ENCODE measurements around the gene FNDC3B.

Gene FNDC3B

GRCh38 chr3:172391592-172392302 lies 352.4 kb downstream of the FNDC3B start:
- DNase-seq (ENCODE audit: low read depth, low spot score), result peak; percentile 78

- no peak for DNase-seq (ENCODE audit: low read depth, low spot score)
Observed at GRCh38 chr3:172394692-172395091, 355.3 kb downstream of the FNDC3B start.

GRCh38 chr3:172396400-172396799 lies 357.0 kb downstream of the FNDC3B start:
- no peak for DNase-seq (ENCODE audit: low read depth, low spot score)

GRCh38 chr3:172397716-172398405 lies 358.5 kb downstream of the FNDC3B start:
- no peak for DNase-seq (ENCODE audit: low read depth, low spot score)

GRCh38 chr3:172398484-172398883 lies 359.1 kb downstream of the FNDC3B start:
- no peak for DNase-seq (ENCODE audit: low read depth, low spot score)

GRCh38 chr3:172402090-172402489 lies 362.7 kb downstream of the FNDC3B start:
- no peak for DNase-seq (ENCODE audit: low read depth, low spot score)

- no peak for DNase-seq (ENCODE audit: low read depth, low spot score)
Observed at GRCh38 chr3:172402892-172403643, 363.7 kb downstream of the FNDC3B start.

- no peak for DNase-seq (ENCODE audit: low read depth, low spot score)
Observed at GRCh38 chr3:172404237-172404962, 365.0 kb downstream of the FNDC3B start.

GRCh38 chr3:172405914-172406313 lies 366.5 kb downstream of the FNDC3B start:
- DNase-seq (ENCODE audit: low read depth, low spot score), result no peak

GRCh38 chr3:172407872-172408271 lies 368.5 kb downstream of the FNDC3B start:
- DNase-seq (ENCODE audit: low read depth, low spot score), result no peak

- DNase-seq (ENCODE audit: low read depth, low spot score), result no peak
Observed at GRCh38 chr3:172410702-172411477, 371.5 kb downstream of the FNDC3B start.

- DNase-seq (ENCODE audit: low read depth, low spot score), result no peak
Observed at GRCh38 chr3:172411478-172411947, 372.1 kb downstream of the FNDC3B start.

- no peak for DNase-seq (ENCODE audit: low read depth, low spot score)
Observed at GRCh38 chr3:172415323-172415722, 375.9 kb downstream of the FNDC3B start.

- DNase-seq (ENCODE audit: low read depth, low spot score), result no peak
Observed at GRCh38 chr3:172437713-172438112, 398.3 kb downstream of the FNDC3B start.

- DNase-seq (ENCODE audit: low read depth, low spot score), result no peak
Observed at GRCh38 chr3:172438186-172438585, 398.8 kb downstream of the FNDC3B start.

GRCh38 chr3:172441581-172441980 lies 402.2 kb downstream of the FNDC3B start:
- DNase-seq (ENCODE audit: low read depth, low spot score), result no peak

GRCh38 chr3:172442606-172443005 lies 403.2 kb downstream of the FNDC3B start:
- no peak for DNase-seq (ENCODE audit: low read depth, low spot score)

- DNase-seq (ENCODE audit: low read depth, low spot score), result no peak
Observed at GRCh38 chr3:172444821-172445220, 405.4 kb downstream of the FNDC3B start.

GRCh38 chr3:172446198-172446597 lies 406.8 kb downstream of the FNDC3B start:
- no peak for DNase-seq (ENCODE audit: low read depth, low spot score)

- DNase-seq (ENCODE audit: low read depth, low spot score), result no peak
Observed at GRCh38 chr3:172447611-172448579, 408.5 kb downstream of the FNDC3B start, which contains the start of gene GHSR. Gene GHSR (minus strand): TSS chr3:172448456. CDS start chr3:172448413, 43 bp downstream.

Measured in astrocyte of the hippocampus (primary cell).